HepG2 (cell line): ENCODE measurements around the gene LPCAT4. TPM values are rescaled to one million over a fixed set of nuclear protein-coding genes. Genes with fewer than 3 reads are reported as not detected.

Experiments used
- ELF3 ChIP-seq: IDR thresholded peaks from 2 replicates; pipeline ENCODE4 v1.6.1; 2016; ENCODE audit warnings: missing genetic modification reagents, missing compliant biosample characterization
- FOXP1 ChIP-seq, 2 experiments: fragments of 450-650 bp in 1 of 2; IDR thresholded peaks; 2 replicates each; pipeline ENCODE4 v1.6.1; 2017 to 2018; ENCODE audit warnings: antibody characterized with exemption in 1 of 2
- FUBP1 ChIP-seq: sonication (generic); formaldehyde crosslinking; IDR thresholded peaks from 2 replicates; pipeline ENCODE4 v1.5.1; 2020; ENCODE audit warnings: missing genetic modification reagents, mild to moderate bottlenecking, borderline replicate concordance
- GATAD1 ChIP-seq: IDR thresholded peaks from 2 replicates; pipeline ENCODE4 v1.6.1; 2016; ENCODE audit warnings: missing genetic modification reagents, missing compliant biosample characterization
- KDM5A ChIP-seq: fragments of 200-600 bp; sonication (generic); IDR thresholded peaks from 2 replicates; pipeline ENCODE4 v1.7.0; 2018; ENCODE audit warnings: antibody characterized with exemption, mild to moderate bottlenecking, low read length, borderline replicate concordance
- LCORL ChIP-seq, 2 experiments: fragments of 450-650 bp in 1 of 2; sonication (generic) in 1 of 2; formaldehyde crosslinking in 1 of 2; IDR thresholded peaks; 2 replicates each; pipeline versions ENCODE4 v1.5.0 to v1.6.1; 2017 to 2020; ENCODE audit warnings: antibody characterized with exemption in 1 of 2, missing genetic modification reagents in 1 of 2
- MAFK ChIP-seq, 2 experiments: IDR thresholded peaks in 1 of 2; conservative IDR thresholded peaks in 1 of 2; 2 replicates each; pipeline ENCODE4 v1.6.1; 2011; ENCODE audit warnings: improper control_type of control experiment in 2 of 2, low read length in 2 of 2
- MED1 ChIP-seq: sonication (generic); formaldehyde crosslinking; IDR thresholded peaks from 2 replicates; pipeline ENCODE4 v1.4.0; 2020; ENCODE audit warnings: missing genetic modification reagents
- PHF20 ChIP-seq: sonication (generic); formaldehyde crosslinking; IDR thresholded peaks from 2 replicates; pipeline ENCODE4 v1.5.0; 2020; ENCODE audit warnings: mild to moderate bottlenecking, missing genetic modification reagents
- RARG ChIP-seq: sonication (generic); formaldehyde crosslinking; IDR thresholded peaks from 2 replicates; pipeline ENCODE4 v1.4.0; 2020; ENCODE audit warnings: low read depth, mild to moderate bottlenecking, missing genetic modification reagents
- RXRB ChIP-seq: IDR thresholded peaks from 2 replicates; pipeline ENCODE4 v1.6.1; 2016; ENCODE audit warnings: borderline replicate concordance, missing genetic modification reagents, missing compliant biosample characterization
- SMAD3 ChIP-seq: sonication (generic); formaldehyde crosslinking; IDR thresholded peaks from 2 replicates; pipeline ENCODE4 v1.4.0; 2020; ENCODE audit warnings: missing genetic modification reagents
- SP4 ChIP-seq: sonication (generic); formaldehyde crosslinking; IDR thresholded peaks from 2 replicates; pipeline ENCODE4 v1.8.1; 2023; ENCODE audit warnings: mild to moderate bottlenecking, missing genetic modification reagents
- STAT5B ChIP-seq: sonication (generic); formaldehyde crosslinking; IDR thresholded peaks from 2 replicates; pipeline ENCODE4 v1.4.0; 2020; ENCODE audit warnings: missing genetic modification reagents
- TCF7 ChIP-seq: sonication (generic); IDR thresholded peaks from 2 replicates; pipeline ENCODE4 v1.6.1; 2016; ENCODE audit warnings: antibody characterized with exemption, low read depth
- ZBTB3 ChIP-seq: sonication (generic); formaldehyde crosslinking; IDR thresholded peaks from 2 replicates; pipeline ENCODE4 v1.4.0; 2020; ENCODE audit warnings: low read depth, mild to moderate bottlenecking, moderate library complexity, missing genetic modification reagents, borderline replicate concordance
- ZNF17 ChIP-seq: sonication (generic); formaldehyde crosslinking; IDR thresholded peaks from 2 replicates; pipeline ENCODE4 v1.5.0; 2020; ENCODE audit warnings: mild to moderate bottlenecking, missing genetic modification reagents
- ZNF343 ChIP-seq: sonication (generic); formaldehyde crosslinking; IDR thresholded peaks from 2 replicates; pipeline ENCODE4 v1.4.0; 2020; ENCODE audit warnings: mild to moderate bottlenecking, missing genetic modification reagents
- ZNF557 ChIP-seq: sonication (generic); formaldehyde crosslinking; IDR thresholded peaks from 2 replicates; pipeline ENCODE4 v1.4.0; 2020; ENCODE audit warnings: missing genetic modification reagents
- ZNF646 ChIP-seq: sonication (generic); formaldehyde crosslinking; IDR thresholded peaks from 2 replicates; pipeline ENCODE4 v1.9.0; 2021; ENCODE audit warnings: mild to moderate bottlenecking, missing genetic modification reagents
- polyA plus RNA-seq, 8 experiments: library from polyadenylated mRNA; depleted of rRNA in 3 of 8; stranded (reverse) in 7 of 8; unstranded in 1 of 8; fragments of >200 nt; fragmentation: Illumina TruSeq in 4 of 8; extraction: Trizol in 4 of 8; gene quantifications; 2 replicates each; pipeline versions ENCODE4 v1.2.1 to v1.2.3, GENCODE V29; 2011 to 2016; ENCODE audit warnings: low read depth in 4 of 8, missing spikeins in 1 of 8, mixed read lengths in 1 of 8; ENCODE audit not compliant: insufficient read depth in 1 of 8
- total RNA-seq, 5 experiments: library from RNA; depleted of rRNA; stranded (reverse); fragments of >200 nt; fragmentation: Illumina TruSeq; extraction: Trizol; gene quantifications; 2 replicates each; pipeline ENCODE4 v1.2.3, GENCODE V29; 2016; ENCODE audit warnings: low read depth in 1 of 5

The LPCAT4 gene
- total and polyA plus RNA-seq, 2 of the 13 experiments (the other 11 are each of a cell fraction or from before 2014, with no cell fraction given): 8.1 to 57.1 TPM

GRCh38 chr15:34318277-34319079 is 48.5 kb downstream of the LPCAT4 start (continued):
- no peak for TF ChIP-seq TCF7
- TF ChIP-seq RARG (CRISPR knock-in tag): no peak
- no peak for TF ChIP-seq STAT5B (CRISPR knock-in tag)
- peak; percentile 52; the same call in 1 of the 2 replicates for TF ChIP-seq PHF20 (CRISPR knock-in tag)
- no peak for TF ChIP-seq SMAD3 (CRISPR knock-in tag)
- 0 out of 2 replicates have a peak, but pooled peaks have one; percentile 21 for TF ChIP-seq GATAD1 (CRISPR knock-in tag)
- no peak for TF ChIP-seq ZNF646 (CRISPR knock-in tag)
- TF ChIP-seq ZNF17 (CRISPR knock-in tag): no peak
- TF ChIP-seq LCORL (IDR thresholded peaks at IDR 0.05): no peak
- no peak for TF ChIP-seq LCORL (CRISPR knock-in tag; IDR thresholded peaks at IDR 0.05)
- no peak; the same call in 1 of the 2 replicates for TF ChIP-seq MED1 (CRISPR knock-in tag)
- TF ChIP-seq FOXP1 (IDR thresholded peaks at IDR 0.05): no peak
- no peak for TF ChIP-seq FOXP1 (CRISPR knock-in tag; IDR thresholded peaks at IDR 0.05)
- no peak for TF ChIP-seq KDM5A
- TF ChIP-seq SP4 (CRISPR knock-in tag): no peak
- TF ChIP-seq MAFK (conservative IDR thresholded peaks at IDR 0.05 in 1 of 2, IDR thresholded peaks at IDR 0.05 in 1 of 2; ENCODE audit: low read length in 2 of 2): no peak
- TF ChIP-seq FUBP1 (CRISPR knock-in tag): no peak
- no peak for TF ChIP-seq ZNF557 (CRISPR knock-in tag)
- no peak for TF ChIP-seq ELF3 (CRISPR knock-in tag)
- TF ChIP-seq RXRB (CRISPR knock-in tag): no peak
- no peak for TF ChIP-seq ZNF343 (CRISPR knock-in tag)
- TF ChIP-seq ZBTB3: no peak
